ENCODE measurements around the gene BABAM2.
A peak's percentile ranks its signal among the peaks of the same experiment; 100 is the strongest.

BABAM2 gene

GRCh38 chr2:28030600-28030999 is 140.1 kb downstream of the BABAM2 start:
- no peak for DNase-seq (ENCODE audit: low read depth)

GRCh38 chr2:28032816-28033215 is 142.3 kb downstream of the BABAM2 start:
- no peak for DNase-seq (ENCODE audit: low read depth)

GRCh38 chr2:28034696-28035095 is 144.2 kb downstream of the BABAM2 start:
- peak; percentile 54 for DNase-seq (ENCODE audit: low read depth)

- no peak for DNase-seq (ENCODE audit: low read depth)
Observed at GRCh38 chr2:28035163-28035690, 144.7 kb downstream of the BABAM2 start.

- no peak for DNase-seq (ENCODE audit: low read depth)
Observed at GRCh38 chr2:28035816-28036215, 145.3 kb downstream of the BABAM2 start.

GRCh38 chr2:28036307-28036706 is 145.8 kb downstream of the BABAM2 start:
- DNase-seq (ENCODE audit: low read depth) = peak; percentile 15

GRCh38 chr2:28038722-28039121 is 148.2 kb downstream of the BABAM2 start:
- DNase-seq (ENCODE audit: low read depth) = no peak

- DNase-seq (ENCODE audit: low read depth) = no peak
Observed at GRCh38 chr2:28045676-28046351, 155.3 kb downstream of the BABAM2 start.

GRCh38 chr2:28046921-28047320 is 156.4 kb downstream of the BABAM2 start:
- DNase-seq (ENCODE audit: low read depth) = no peak

- DNase-seq (ENCODE audit: low read depth) = peak; percentile 94
Observed at GRCh38 chr2:28047681-28048080, 157.2 kb downstream of the BABAM2 start.

GRCh38 chr2:28048341-28048740 is 157.8 kb downstream of the BABAM2 start:
- peak; percentile 57 for DNase-seq (ENCODE audit: low read depth)

GRCh38 chr2:28049416-28049815 is 158.9 kb downstream of the BABAM2 start:
- DNase-seq (ENCODE audit: low read depth) = no peak

- DNase-seq (ENCODE audit: low read depth) = no peak
Observed at GRCh38 chr2:28049899-28050298, 159.4 kb downstream of the BABAM2 start.

- peak; percentile 72 for DNase-seq (ENCODE audit: low read depth)
Observed at GRCh38 chr2:28052691-28053090, 162.2 kb downstream of the BABAM2 start.

- DNase-seq (ENCODE audit: low read depth) = no peak
Observed at GRCh38 chr2:28053597-28053996, 163.1 kb downstream of the BABAM2 start.

GRCh38 chr2:28054916-28055315 is 164.4 kb downstream of the BABAM2 start:
- peak; percentile 56 for DNase-seq (ENCODE audit: low read depth)

GRCh38 chr2:28055325-28055970 is 164.9 kb downstream of the BABAM2 start:
- no peak for DNase-seq (ENCODE audit: low read depth)

GRCh38 chr2:28058791-28059190 is 168.3 kb downstream of the BABAM2 start:
- no peak for DNase-seq (ENCODE audit: low read depth)

GRCh38 chr2:28062867-28063266 is 172.3 kb downstream of the BABAM2 start:
- no peak for DNase-seq (ENCODE audit: low read depth)

- DNase-seq (ENCODE audit: low read depth) = no peak
Observed at GRCh38 chr2:28063492-28063962, 173.0 kb downstream of the BABAM2 start.

GRCh38 chr2:28067602-28068001 is 177.1 kb downstream of the BABAM2 start:
- DNase-seq (ENCODE audit: low read depth) = no peak

- peak; percentile 47 for DNase-seq (ENCODE audit: low read depth)
Observed at GRCh38 chr2:28068088-28068487, 177.6 kb downstream of the BABAM2 start.

- no peak for DNase-seq (ENCODE audit: low read depth)
Observed at GRCh38 chr2:28068527-28068926, 178.0 kb downstream of the BABAM2 start.

Data from amniotic epithelial cell (primary cell).